ENCODE data around the gene SMIM7.

Gene SMIM7

DNA sequence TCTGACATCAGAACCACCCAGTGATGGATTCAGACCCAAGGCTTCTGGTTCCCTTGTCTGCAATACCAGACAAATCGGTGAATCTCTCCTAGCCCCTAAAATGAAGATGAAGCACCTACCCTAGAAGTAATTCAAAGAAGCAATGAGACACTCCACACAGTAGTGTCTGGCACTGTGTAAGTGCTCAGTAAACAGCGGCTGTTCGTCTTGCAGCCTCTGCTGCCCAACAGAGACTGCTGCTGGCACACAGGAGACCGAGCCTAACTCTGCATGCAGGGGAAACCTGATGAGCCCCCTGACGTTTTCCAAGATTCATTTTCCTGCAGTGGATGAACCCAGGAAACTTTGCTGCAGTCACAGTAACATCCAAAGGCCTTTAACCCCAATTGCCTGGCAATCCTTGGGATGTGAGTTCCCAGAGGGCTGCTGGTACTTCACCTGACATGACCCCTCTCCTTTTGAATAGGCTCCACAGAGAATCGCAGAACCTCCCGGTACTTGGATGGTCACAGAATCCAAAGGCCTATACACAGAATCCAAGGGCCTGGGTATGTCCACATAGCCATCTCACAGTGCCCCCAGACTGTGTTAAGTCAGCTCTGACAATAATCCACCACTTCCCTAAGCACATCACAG, 38.7 kb downstream of the SMIM7 start:
- DNase-seq (ENCODE audit: low read depth in 2 of 2) = no peak

DNA sequence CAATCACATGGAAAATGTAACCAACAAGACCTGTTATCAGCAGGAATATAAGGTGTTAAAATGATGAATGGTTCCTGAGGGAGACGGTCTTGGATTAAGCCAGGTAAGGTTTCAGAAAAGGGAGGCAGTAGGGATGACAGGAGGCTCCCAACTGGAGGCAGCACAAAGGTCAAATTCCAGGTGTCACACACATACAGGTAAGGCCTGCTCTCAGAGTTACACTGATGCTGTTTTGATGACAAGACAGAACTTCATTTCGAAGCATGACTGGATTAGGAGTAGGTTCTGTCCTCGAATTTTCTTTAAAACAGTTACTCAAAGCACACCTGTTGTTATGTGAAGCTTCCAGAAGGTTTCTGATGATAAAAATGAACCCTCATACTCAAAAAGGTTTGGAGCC, 39.4 kb downstream of the SMIM7 start:
- no peak for DNase-seq (ENCODE audit: low read depth in 2 of 2)

DNA sequence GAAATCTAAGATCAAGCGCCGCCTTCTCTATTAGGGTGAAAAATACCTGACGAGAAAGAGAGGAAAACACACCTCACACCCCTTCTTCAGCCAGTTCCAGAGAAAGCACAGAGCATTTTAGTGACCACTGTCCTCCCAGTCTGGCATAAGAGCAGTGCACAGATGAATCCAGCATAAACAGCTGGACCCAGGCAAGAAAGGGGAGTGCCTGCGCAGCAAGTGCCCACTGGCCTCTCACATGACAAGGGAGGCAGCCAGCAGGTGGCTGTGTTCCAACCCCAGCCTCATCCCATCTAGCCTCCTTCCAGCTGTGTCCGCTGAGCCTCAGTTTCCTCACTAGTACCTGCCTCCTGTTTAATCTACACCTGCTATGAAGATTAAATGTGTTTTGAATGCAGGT, 39.9 kb downstream of the SMIM7 start:
- no peak for DNase-seq (ENCODE audit: low read depth in 2 of 2)

DNA sequence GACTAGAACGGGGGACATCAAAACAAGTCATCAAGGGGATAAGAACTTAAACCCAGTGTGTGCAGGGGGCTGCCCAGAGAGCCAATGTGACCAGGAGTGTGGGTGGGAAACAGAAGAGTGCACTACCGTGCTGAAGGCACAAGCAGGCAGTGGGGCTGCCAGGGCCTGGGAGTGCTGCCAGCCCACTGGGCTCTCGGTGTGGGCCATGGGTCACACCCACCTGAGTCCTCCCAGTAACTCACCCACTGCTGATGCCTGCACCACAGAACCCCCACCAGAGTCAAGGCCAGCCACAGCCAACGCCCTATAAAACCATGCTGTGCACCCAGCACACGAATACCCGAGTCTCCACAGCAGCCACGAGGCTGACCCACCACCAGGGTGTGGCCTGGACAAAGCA, 40.5 kb downstream of the SMIM7 start:
- no peak for DNase-seq (ENCODE audit: low read depth in 2 of 2)

DNA sequence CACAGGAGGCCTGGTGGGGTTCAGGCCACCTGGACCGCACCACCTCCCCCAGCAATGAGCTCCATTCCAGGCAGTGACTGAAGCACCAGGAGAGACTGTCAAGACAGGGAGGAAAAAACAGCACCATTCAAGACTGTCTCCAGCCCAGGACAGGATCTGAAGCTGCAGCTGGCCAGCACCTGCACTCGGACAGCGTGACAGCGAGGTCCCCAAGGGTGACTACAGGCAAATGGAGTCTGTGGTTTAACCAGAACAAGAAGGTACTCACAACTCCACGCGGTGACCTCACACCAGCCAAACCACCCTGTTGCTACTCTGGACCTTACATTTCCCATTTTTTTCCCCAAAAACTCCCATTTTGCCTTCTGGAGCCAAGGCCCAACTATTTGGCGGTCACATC, 41.7 kb downstream of the SMIM7 start:
- DNase-seq (ENCODE audit: low read depth in 2 of 2) = no peak

DNA sequence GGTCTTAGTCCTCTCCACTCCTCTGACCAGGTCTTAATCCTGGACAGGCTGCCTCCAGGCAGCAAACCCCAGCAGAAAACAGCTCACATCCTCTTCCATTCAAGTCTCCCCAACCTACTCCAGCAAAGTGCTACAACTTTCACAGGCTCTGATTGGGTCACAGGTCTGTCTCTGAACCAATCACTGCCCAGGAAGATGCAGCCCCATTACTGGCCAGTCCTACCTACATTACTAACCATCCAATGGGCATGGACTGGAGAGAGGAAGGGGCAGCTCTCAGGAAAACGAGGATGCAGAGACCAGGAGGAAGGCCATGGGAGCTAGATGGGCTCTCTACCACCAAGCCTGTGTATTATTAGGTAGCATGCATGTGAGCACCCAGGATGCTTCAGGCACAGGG, 44.1 kb downstream of the SMIM7 start:
- no peak for DNase-seq (ENCODE audit: low read depth in 2 of 2)

DNA sequence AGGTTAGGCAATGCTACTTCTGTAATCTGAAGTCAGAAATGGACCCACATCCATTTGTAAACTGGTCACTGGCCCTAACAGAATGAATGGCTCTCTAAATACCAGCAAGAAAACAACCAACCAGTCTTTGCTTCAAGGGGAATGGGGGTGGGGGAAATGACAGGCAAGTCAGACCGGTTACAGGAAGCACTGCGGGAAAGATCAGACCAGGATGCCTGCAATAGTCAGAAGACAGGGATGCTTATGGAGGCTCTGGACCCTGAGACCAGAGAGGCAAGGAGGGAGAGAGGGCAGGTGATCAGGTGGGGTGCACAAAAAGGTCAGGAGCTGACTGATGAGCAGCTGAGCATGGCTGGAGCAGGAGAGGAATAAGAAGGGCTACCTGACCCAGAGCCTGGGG, 45.0 kb downstream of the SMIM7 start:
- no peak for DNase-seq (ENCODE audit: low read depth in 2 of 2)

DNA sequence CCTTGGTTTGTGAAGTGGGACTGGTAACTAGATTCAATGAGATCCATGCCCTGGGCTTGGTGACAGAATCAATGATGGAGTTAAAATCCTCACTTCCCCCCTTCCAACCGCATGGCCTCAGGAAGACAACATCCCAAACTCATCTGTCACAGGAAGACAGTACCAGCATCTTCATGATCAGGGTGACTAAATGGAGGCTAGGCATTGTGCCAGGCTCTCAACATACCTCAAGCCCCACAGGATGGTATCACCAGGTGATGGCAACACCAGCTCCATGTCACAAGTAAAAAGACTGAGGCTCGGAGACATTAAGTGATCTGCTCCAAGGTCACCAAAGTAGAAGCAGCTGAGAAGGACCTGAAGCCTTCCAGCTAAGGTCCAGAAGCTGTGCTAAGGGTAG, 46.1 kb downstream of the SMIM7 start:
- no peak for DNase-seq (ENCODE audit: low read depth in 2 of 2)

DNA sequence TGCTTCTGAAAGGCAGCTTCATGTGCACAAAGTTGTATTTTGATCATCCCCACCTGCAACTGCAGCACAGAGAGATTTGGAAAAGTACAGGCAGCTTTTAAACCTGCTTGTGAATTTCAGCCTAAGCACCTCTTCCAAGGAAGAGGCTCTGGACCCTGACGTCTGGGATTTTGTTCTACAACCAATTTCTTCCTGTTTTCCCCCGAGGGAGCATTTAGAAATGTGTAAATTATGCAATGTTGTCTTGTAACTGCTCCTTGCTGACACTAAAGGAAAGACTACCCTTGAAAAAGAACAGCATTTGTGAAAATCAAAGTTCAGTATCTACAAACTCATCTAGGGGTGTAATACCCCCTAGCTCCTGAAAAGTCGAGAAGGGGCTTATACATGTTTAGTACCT, 47.3 kb downstream of the SMIM7 start:
- DNase-seq (ENCODE audit: low read depth in 2 of 2) = no peak

DNA sequence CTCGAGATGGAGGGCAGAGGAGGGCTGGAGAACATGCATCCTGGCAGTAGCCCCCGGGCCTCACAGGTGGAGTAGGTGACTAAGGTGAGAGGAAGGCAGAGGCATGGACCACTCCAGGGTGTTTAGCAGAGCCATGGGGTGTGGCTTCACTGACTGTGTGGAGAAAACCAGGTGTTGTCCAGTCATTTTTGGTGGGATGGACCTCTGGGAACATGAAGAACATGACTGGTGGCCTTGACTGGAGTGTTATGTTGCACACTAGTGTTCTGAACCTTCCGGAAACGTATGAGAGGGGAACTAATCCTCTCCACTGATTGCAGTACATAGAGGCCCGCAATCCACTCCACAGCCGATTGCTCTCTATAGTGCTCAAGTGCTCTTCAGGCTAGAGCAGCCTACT, 48.8 kb downstream of the SMIM7 start:
- DNase-seq (ENCODE audit: low read depth in 2 of 2) = no peak

DNA sequence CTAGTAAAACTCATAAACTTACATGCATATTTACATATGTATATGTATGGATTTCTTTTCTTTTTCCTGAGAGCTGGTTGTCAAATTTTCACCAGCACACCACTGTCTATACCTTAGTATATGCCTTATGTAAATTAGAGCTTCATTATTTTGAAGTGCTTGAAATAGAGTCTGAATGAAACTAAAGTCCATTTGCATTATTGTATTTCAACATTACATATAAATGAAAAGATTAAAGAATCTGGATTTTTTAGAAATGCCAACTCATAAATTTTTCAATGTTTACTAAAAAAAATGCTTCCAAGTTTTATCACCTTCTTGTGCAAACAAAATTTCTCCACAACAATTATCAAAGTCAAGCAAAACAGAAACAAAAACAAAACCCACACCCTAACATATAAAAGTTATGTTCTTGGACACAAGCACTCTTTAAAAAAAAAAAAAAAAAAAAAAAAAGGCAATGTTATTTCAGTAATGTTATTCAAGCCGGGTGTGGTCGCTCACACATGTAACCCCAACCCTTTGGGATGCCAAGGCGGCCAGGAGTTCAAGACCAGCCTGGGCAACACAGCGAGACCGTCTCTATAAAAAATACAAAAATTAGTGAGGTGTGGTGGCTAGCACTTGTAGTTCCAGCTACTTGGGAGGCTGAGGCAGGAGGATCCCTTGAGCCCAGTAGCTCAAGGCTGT, 50.3 kb downstream of the SMIM7 start:
- DNase-seq (ENCODE audit: low read depth in 2 of 2) = no peak

DNA sequence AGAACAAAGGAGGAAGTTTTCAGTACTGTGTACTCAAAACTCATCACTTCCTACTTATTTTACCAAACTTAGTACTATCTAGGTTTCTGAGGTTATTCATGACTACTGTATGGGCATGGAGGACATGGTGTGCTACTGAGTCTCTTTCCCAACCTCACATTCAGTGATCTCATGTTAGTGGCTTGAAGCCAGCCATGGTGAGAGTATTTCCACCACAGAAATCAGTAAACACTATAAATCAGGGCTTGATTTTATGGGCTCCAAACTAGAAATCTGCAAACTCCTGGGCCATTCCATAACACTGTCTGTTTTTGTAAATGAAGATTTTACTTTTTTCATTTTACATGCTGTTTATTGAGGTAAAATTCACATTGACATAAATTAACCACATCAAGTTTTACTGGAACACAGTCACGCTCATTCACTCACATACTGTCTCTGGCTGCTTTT, 51.6 kb downstream of the SMIM7 start:
- no peak for DNase-seq (ENCODE audit: low read depth in 2 of 2)

DNA sequence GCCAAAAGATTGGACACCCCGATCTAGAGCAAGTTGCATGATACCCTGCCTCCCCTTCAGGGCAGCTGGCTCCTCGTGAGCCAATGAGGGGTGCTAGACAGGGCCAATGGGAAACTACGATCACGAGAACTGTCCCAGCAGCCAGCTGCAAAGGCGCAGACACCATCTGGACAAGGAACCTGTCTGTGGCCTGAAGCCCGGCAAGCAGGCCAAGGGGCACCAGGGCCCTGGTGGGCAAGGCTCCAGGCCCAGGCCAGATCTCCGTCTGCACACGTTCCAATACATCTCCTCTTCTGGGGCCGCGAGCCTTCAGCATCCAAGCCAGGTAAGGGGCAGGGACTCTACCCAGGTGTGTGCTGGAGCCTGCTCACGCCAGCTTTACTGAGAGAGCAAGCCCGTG, 52.1 kb downstream of the SMIM7 start:
- no peak for DNase-seq (ENCODE audit: low read depth in 2 of 2)

DNA sequence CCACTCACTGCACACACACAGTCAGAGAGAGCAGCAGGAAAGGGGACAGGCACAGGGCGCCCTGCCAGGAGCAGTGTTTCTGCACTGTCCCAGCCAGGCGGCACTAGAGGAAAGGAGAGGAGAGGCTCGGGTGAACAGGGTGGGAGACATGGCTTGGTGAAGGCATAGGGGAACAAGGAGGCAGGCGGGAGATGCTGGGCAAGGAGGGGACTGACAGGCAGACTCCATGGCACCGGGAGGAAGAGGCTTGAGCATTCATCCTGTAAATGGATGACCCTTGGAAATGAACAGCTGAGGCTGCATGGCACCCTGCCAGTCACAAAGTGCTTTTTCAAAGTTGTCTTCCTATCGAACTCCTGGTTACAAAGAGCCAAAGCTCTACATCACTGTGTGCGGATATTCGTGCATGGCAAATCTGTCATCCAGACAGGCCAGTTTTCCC, 54.4 kb downstream of the SMIM7 start:
- DNase-seq (ENCODE audit: low read depth in 2 of 2) = no peak

DNA sequence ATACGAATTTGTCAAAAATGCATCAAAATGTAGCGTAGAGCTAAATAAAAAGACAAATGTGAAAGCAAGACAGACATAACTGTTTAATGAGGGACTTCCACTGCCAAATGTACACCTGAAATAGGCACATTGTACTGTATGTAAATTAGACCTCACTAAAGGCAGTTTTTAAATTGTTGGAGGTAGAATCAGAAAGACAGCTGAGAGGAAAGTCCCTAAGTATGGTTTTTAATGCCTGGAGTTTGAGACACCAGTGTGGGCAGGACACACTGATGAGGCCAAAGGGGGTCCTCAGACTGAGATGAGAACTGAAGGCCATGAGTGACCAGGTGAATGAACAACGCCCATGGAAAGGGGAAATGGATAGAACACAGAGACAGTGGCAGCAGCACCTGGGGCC, 54.8 kb downstream of the SMIM7 start:
- no peak for DNase-seq (ENCODE audit: low read depth in 2 of 2)

DNA sequence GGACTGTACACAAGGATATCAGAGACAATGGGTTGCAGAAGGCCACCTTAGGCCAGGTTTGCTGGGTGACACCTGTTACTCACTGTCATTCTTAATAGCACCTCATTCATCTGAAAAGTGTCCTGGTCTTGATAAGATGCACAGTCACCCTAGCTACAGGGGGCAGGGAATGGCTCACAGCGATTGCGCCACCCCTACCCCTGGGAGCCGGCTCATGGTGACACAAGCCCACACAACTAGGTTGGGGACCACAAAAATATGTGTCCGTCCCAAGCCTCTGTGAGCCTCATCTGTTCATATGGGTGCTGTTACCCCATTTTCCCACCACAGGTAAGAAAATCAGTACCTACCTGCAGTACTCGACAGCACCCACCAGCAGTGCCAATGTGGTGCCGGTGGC, 55.3 kb downstream of the SMIM7 start:
- DNase-seq (ENCODE audit: low read depth in 2 of 2) = no peak

DNA sequence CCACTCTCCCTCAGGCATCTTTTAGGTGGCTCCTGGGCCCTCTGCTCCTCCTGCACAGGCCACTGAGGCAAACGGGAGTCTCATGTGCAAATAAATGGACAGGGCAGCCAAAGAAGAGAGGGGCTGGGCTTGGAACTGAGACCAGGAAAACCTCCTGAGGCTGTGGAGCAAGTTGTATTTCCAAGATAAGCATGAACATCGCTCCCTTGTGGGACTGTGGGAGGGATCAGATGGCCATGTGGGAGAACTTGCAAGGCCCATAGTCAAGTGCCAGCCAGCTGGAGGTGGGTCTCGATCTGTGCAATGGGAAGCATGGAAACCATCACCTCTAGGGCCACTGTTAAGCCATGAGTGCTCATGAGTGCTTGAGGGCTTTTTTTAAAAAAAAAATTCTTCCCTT, 56.9 kb downstream of the SMIM7 start:
- DNase-seq (ENCODE audit: low read depth in 2 of 2) = no peak

DNA sequence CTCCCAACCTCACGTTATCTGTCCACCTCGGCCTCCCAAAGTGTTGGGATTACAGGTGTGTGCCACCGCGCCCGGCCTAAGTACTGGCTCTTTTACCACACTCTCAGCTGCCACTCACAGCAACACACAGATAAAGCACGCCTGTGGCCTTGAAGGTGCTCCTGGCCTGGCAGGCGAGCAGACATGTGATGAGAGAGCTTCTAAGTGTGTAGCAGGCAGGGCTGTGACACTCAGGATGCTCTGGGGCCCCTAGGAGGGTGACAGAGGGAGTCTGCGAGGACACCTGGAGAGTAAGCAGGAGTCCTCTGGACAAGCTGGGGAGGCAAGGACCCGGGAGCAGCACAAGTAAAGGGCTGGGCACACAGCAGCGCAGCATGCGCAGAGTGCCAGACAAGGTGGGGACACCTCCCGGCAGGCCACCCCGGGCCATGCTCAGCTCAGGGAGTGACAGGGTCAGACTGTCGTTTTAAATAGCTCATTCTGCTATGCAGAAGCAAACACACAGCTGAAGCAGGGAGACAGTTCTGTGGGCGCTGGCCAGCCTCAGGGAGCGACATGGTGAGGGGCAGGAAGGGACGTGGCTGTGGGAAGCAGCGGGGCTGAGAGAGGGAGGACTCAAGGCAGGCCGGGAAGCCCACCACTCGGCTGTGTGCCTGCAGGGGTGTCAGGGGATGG, 58.4 kb downstream of the SMIM7 start:
- no peak for DNase-seq (ENCODE audit: low read depth in 2 of 2)

DNA sequence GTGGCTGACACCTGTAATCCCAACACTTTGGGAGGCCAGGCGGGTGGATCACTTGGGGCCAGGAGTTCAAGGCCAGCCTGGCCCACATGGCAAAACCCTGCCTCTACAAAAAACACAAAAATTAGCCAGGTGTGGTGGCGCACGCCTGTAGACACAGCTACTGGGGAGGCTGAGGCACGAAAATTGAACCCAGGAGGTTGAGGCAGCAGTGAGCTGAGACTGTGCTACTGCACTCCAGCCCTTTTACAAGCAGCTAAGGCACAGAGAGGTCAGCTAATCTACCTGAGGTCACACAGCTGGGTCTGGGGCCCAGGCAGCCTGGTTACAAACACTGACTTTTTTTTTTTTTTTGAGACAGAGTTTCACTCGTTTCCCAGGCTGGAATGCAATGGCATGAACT, 59.1 kb downstream of the SMIM7 start:
- no peak for DNase-seq (ENCODE audit: low read depth in 2 of 2)

DNA sequence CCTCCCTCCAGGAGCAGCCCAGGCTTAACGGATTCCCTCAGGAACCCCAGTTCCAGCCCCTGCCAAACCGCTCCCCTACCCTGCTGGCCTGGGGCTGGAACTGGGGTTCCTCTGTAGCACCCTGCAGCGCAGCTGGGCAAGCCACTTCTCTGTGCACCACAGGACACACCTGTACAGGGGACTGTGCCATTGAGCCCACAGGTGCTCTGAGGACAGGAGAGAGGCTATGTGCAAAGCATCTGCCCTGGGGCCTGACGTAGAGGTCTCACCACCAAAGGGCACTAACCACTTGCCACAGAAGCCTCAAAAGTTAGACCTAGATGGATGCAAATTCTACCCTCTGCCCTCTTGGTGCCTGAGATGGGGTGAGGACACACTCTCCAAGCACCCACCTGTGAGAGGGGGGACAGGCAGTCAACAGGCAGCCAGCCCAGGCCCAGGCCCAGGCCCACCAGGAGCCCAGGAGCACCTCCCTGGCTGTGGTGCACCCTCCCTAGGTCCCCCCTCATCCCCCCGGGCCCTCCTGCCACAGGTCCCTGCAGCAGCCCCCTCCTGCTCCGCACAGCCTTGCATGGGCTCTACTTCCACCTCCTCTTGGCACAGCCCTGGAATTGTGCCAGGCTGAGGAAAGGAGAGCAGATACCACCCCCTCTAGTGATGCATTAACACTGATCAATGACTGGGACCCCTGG, 60.1 kb downstream of the SMIM7 start:
- no peak for DNase-seq (ENCODE audit: low read depth in 2 of 2)

DNA sequence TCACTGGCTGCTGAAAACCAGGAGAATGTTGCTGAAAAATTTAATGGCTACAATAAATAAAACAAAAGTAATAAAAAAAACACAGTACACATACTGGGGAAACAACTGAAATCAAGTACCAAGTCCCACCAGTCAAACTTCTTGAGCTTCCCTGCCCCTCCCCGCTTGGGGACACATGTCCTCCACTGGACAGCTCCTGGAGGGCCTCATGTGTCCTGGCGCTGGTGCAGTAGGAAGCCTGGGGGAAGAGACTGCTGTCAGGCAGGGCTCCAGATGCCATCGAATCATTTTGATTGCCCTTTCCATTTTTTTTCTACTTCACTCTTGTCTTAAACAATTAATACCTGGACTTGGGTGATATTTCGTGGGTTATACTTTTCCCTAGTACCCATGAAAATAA, 61.1 kb downstream of the SMIM7 start:
- DNase-seq (ENCODE audit: low read depth in 2 of 2) = no peak

DNA sequence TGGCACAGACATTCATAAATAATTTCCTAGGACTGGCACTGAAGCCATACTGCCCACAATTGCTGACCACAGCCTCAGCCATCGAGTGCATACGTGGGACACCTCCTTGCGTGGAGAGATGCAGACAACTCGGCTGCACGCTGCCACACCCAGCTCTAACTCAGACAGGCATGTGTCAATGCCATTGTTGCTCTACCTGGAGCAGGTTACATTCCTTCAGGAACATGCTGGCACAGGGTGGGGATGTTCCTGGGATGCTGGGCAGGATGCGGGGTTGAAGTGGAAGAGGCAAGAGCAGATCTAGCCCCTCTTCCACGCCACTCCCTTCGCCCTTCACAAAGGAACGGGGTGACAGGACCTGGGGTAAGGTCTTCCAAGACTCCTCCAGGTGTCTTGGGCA, 63.5 kb downstream of the SMIM7 start:
- no peak for DNase-seq (ENCODE audit: low read depth in 2 of 2)

All from stimulated activated CD8-positive, alpha-beta memory T cell treated with anti-CD3 and anti-CD28 coated beads, Interleukin-2, amount 100 ng/mL, for 48 hours (primary cell).